ENCODE results near the gene ATP2B2. TPM values are rescaled to one million over a fixed set of nuclear protein-coding genes. Genes with fewer than 3 reads are reported as not detected.

ATP2B2 gene
- total and polyA plus RNA-seq, 2 experiments from 2014 or later, result 0.42 to 0.63 TPM

GRCh38 chr3:10379161-10379560 lies 126.2 kb downstream of the ATP2B2 start:
- H3K4me3 Mint-ChIP-seq, result no peak overlapping the region
- H3K36me3 Mint-ChIP-seq (ENCODE audit: low read depth), result no peaks in the 10 kb centered on the region
- no peak overlapping the region for H2AFZ ChIP-seq
- no peaks in the 10 kb centered on the region for H3K27me3 ChIP-seq (ENCODE audit: insufficient read depth)
- ATAC-seq (no peak), DNase-seq (ENCODE audit: low spot score) (no peak)
- no peak overlapping the region for H3K4me2 ChIP-seq
- H4K20me1 ChIP-seq (replicated peaks; ENCODE audit: insufficient read depth), result no peaks in the 10 kb centered on the region
- H3K27me3 Mint-ChIP-seq (ENCODE audit: insufficient read depth, low read depth, poor library complexity), result peaks cover 8% of the 10 kb centered on the region
- no peak overlapping the region for H3K27ac Mint-ChIP-seq
- no peak overlapping the region for H3K27ac ChIP-seq (ENCODE audit: low read depth)
- H3K36me3 ChIP-seq (ENCODE audit: insufficient read depth), result no peaks in the 10 kb centered on the region
- H3K9me2 ChIP-seq (ENCODE audit: insufficient read depth), result no peaks in the 10 kb centered on the region
- peaks cover 18% of the 10 kb centered on the region for H3K4me1 Mint-ChIP-seq
- H3K9me3 Mint-ChIP-seq, result no peaks in the 10 kb centered on the region
- H3K4me3 ChIP-seq, result no peak overlapping the region
- no peaks in the 10 kb centered on the region for H3K4me1 ChIP-seq (ENCODE audit: insufficient read depth)
- TF ChIP-seq JUNB (IDR thresholded peaks at IDR 0.05; ENCODE audit: unreplicated experiment) (no peak), ZNF114 (CRISPR knock-in tag; IDR thresholded peaks at IDR 0.05) (no peak), ETS1 (IDR thresholded peaks at IDR 0.05) (no peak), POLR2AphosphoS5 (IDR thresholded peaks at IDR 0.05; ENCODE audit: low read depth) (no peak), CREB1 (CRISPR knock-in tag; IDR thresholded peaks at IDR 0.05; ENCODE audit: low read depth) (no peak), CTCF (conservative IDR thresholded peaks at IDR 0.05; ENCODE audit: low read depth in 2 of 2) (no peak), REST (IDR thresholded peaks at IDR 0.05; ENCODE audit: unreplicated experiment) (no peak), ZNF331 (CRISPR knock-in tag; IDR thresholded peaks at IDR 0.05; ENCODE audit: low read depth) (no peak), ZNF462 (CRISPR knock-in tag; IDR thresholded peaks at IDR 0.05) (no peak), NANOG (IDR thresholded peaks at IDR 0.05; ENCODE audit: borderline replicate concordance) (no peak)
- no peaks in the 10 kb centered on the region for H3F3A ChIP-seq (replicated peaks; ENCODE audit: low read depth)
- H3K79me2 ChIP-seq (replicated peaks; ENCODE audit: insufficient read depth), result no peaks in the 10 kb centered on the region

Measured in GM23338 (cell line).